GM23248 (cell line): Measurements from ENCODE around the gene EPHA2. TPM values are rescaled to one million over a fixed set of nuclear protein-coding genes. Genes with fewer than 3 reads are reported as not detected.

Source experiments
- DNase-seq: peaks from one replicate; pipeline ENCODE4 v3.0.0-alpha.2; 2015
- H2AFZ ChIP-seq: fragments of 200-600 bp; sonication (generic); 2 replicates; pipeline ENCODE4 v1.6.1; 2016; ENCODE audit warnings: antibody characterized with exemption
- H3F3A ChIP-seq: fragments of 200-600 bp; sonication (generic); 2 replicates; pipeline ENCODE4 v1.6.1; 2016; ENCODE audit warnings: mild to moderate bottlenecking, antibody characterized with exemption, mixed run types; ENCODE audit not compliant: insufficient read depth
- H3K27ac ChIP-seq: fragments of 200-600 bp; sonication (generic); 2 replicates; pipeline ENCODE4 v1.5.1; 2016; ENCODE audit warnings: mild to moderate bottlenecking
- H3K27me3 ChIP-seq: fragments of 200-600 bp; sonication (generic); replicated peaks from 2 replicates; pipeline ENCODE4 v1.6.1; 2016; ENCODE audit warnings: mild to moderate bottlenecking; ENCODE audit not compliant: insufficient read depth
- H3K36me3 ChIP-seq: fragments of 200-600 bp; sonication (generic); 2 replicates; pipeline ENCODE4 v1.6.1; 2016; ENCODE audit warnings: low read depth, mild to moderate bottlenecking
- H3K4me1 ChIP-seq: fragments of 200-600 bp; sonication (generic); 2 replicates; pipeline ENCODE4 v1.6.1; 2016; ENCODE audit warnings: mild to moderate bottlenecking; ENCODE audit not compliant: insufficient read depth
- H3K4me2 ChIP-seq: fragments of 200-600 bp; sonication (generic); one replicate; pipeline ENCODE4 v1.6.1; 2016; ENCODE audit warnings: mild to moderate bottlenecking; ENCODE audit not compliant: unreplicated experiment
- H3K4me3 ChIP-seq: fragments of 200-600 bp; sonication (generic); 2 replicates; pipeline ENCODE4 v1.5.1; 2016; ENCODE audit warnings: mild to moderate bottlenecking
- H3K79me2 ChIP-seq: fragments of 200-600 bp; sonication (generic); 2 replicates; pipeline ENCODE4 v1.6.1; 2016; ENCODE audit warnings: mild to moderate bottlenecking; ENCODE audit not compliant: insufficient read depth
- H3K9ac ChIP-seq: fragments of 200-600 bp; sonication (generic); 2 replicates; pipeline ENCODE4 v1.6.1; 2016; ENCODE audit warnings: mild to moderate bottlenecking
- H3K9me2 ChIP-seq: fragments of 200-600 bp; sonication (generic); 2 replicates; pipeline ENCODE4 v1.6.1; 2016; ENCODE audit warnings: mixed run types, mild to moderate bottlenecking, moderate library complexity; ENCODE audit not compliant: insufficient read depth
- H3K9me3 ChIP-seq: fragments of 200-600 bp; sonication (generic); one replicate; pipeline ENCODE4 v1.6.1; 2017; ENCODE audit warnings: low read depth
- H4K20me1 ChIP-seq: fragments of 200-600 bp; sonication (generic); 2 replicates; pipeline ENCODE4 v1.6.0; 2016; ENCODE audit not compliant: insufficient read depth
- EZH2 ChIP-seq: fragments of 200-600 bp; sonication (generic); IDR thresholded peaks from 2 replicates; pipeline ENCODE4 v1.6.1; 2018; ENCODE audit warnings: antibody characterized with exemption, mild to moderate bottlenecking; ENCODE audit not compliant: insufficient read depth, poor library complexity, severe bottlenecking
- EZH2phosphoT487 ChIP-seq: fragments of 200-600 bp; sonication (generic); IDR thresholded peaks from 2 replicates; pipeline ENCODE4 v1.6.1; 2018; ENCODE audit warnings: antibody characterized with exemption, moderate library complexity, mild to moderate bottlenecking, low read depth; ENCODE audit not compliant: insufficient read depth
- WGBS, 2 experiments: methylation state at CpG; one replicate each; pipeline ENCODE4 v1.1.6; 2015 to 2017; ENCODE audit warnings: low lambda C conversion rate in 2 of 2, low coverage in 1 of 2; ENCODE audit errors: missing lambda C conversion rate in 2 of 2; 5-methylcytosine and 5-hydroxymethylcytosine counted together
- in situ Hi-C: fragments of 300-500 bp; cut with MboI; formaldehyde crosslinking; loops from 2 replicates; pipeline ENCODE4 v1.15.0; 2020
- polyA plus RNA-seq: library from polyadenylated mRNA; unstranded; fragments of >200 nt; fragmentation: Nextera tagmentation; extraction: Ambion mirVana; gene quantifications from 2 replicates; pipeline ENCODE4 v1.2.1, GENCODE V29; 2016
- total RNA-seq: library from RNA; depleted of rRNA; stranded (reverse); fragments of >200 nt; shearing (Covaris generic); gene quantifications from 2 replicates; pipeline ENCODE4 v1.2.3, GENCODE V29; 2014

The EPHA2 gene
- total and polyA plus RNA-seq, 2 experiments from 2014 or later: 8.8 to 21.7 TPM

- in situ Hi-C loops: no loop called here
- no peak overlapping the region for H3K9ac ChIP-seq
- peak; percentile 43 for DNase-seq
- H3K9me2 ChIP-seq: no peaks in the 10 kb centered on the region
- H3K9me3 ChIP-seq: no peaks in the 10 kb centered on the region
- H3K79me2 ChIP-seq: peaks cover 45% of the 10 kb centered on the region
- H3F3A ChIP-seq: 0 out of 2 replicates have a peak, but pooled peaks cover 5% of the 10 kb centered on the region
- no peaks in the 10 kb centered on the region for H4K20me1 ChIP-seq
- peak overlapping the region; percentile 46 for H3K4me2 ChIP-seq
- TF ChIP-seq EZH2: no peak
- TF ChIP-seq EZH2phosphoT487: no peak
- peaks cover 6% of the 10 kb centered on the region; the same call in 1 of the 2 replicates for H3K36me3 ChIP-seq
- H2AFZ ChIP-seq: no peak overlapping the region
- H3K27me3 ChIP-seq: no peaks in the 10 kb centered on the region
- 74 to 79% methylated on average over 9 of the region's 9 CpGs for WGBS, 2 experiments
- H3K4me1 ChIP-seq: peaks cover 20% of the 10 kb centered on the region
- no peak overlapping the region for H3K27ac ChIP-seq
- no peak overlapping the region for H3K4me3 ChIP-seq
Observed at GRCh38 chr1:16138772-16139221, 17.1 kb downstream of the EPHA2 start.

DNA sequence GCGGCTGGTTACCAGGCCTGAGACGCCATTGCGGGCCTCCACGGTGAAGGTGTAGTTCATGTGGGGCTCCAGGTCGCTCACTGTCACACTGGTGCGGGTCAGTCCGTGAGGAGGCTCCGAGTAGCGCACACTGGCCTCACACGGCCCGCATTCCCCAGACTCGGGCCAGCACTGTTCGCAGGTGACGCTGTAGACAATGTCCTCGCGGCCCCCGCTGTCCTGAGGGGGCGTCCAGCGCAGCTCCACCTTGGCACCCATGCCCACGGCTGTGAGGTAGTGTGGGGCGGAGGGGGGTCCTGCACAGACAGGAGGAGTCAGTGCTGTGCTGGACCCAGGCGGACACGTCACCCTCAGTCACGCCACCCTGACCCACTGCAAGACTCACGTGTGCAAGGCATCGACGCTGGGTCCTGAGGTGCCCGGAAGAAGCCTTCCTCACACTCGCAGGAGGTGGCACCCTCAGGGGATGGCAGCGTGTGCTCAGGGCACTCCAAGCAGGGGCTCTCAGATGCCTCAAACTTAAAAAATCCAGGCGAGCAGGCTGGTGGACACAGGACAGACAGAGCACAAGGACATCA, 17.9 kb downstream of the EPHA2 start:
- Histone ChIP-seq H3K79me2 (peaks cover 39% of the 10 kb centered on the region), H3K9me2 (no peaks in the 10 kb centered on the region), H3K4me1 (peaks cover 20% of the 10 kb centered on the region), H2AFZ (no peak overlapping the region), H3K36me3 (peaks cover 12% of the 10 kb centered on the region), H3K27ac (no peak overlapping the region), H3K9me3 (no peaks in the 10 kb centered on the region), H3K9ac (no peak overlapping the region), H3K27me3 (no peaks in the 10 kb centered on the region), H3K4me3 (no peak overlapping the region), H3F3A (0 out of 2 replicates have a peak, but pooled peaks cover 5% of the 10 kb centered on the region), H3K4me2 (no peak overlapping the region), H4K20me1 (no peaks in the 10 kb centered on the region)
- in situ Hi-C loops: no loop called here
- DNase-seq: no peak
- WGBS, 2 experiments: 96 to 97% methylated on average over 29 to 31 of the region's 31 CpGs
- TF ChIP-seq EZH2phosphoT487 (no peak), EZH2 (no peak)

DNA sequence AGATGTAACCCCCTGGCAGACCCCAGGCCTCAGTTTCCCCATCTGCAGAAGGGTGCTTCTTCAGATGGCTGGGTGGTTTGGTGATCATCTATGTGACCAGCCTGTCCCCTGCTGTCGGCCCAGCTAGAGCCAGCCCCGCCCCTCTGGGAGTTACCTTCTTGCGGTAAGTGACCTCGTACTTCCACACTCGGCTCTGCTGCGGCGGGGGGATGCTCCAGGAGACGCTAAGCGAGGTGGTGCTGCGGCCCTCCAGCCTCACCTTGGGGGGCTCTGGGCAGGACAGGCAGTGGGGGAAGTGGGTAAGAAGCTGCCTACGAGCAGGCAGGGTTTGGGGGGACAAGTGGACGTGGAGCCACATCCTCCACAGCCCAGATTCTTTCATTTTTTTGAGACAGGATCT, 20.4 kb downstream of the EPHA2 start:
- no peaks in the 10 kb centered on the region for H3K9me3 ChIP-seq

GRCh38 chr1:16134906-16135305, 21.0 kb downstream of the EPHA2 start:
- Histone ChIP-seq H3K9me3 (no peaks in the 10 kb centered on the region), H3K9ac (no peak overlapping the region), H3K4me1 (peaks cover 15% of the 10 kb centered on the region), H3F3A (0 out of 2 replicates have a peak, but pooled peaks cover 5% of the 10 kb centered on the region), H3K27me3 (no peaks in the 10 kb centered on the region), H4K20me1 (no peaks in the 10 kb centered on the region), H3K4me3 (no peak overlapping the region), H3K36me3 (peaks cover 29% of the 10 kb centered on the region), H3K27ac (no peak overlapping the region), H3K9me2 (no peaks in the 10 kb centered on the region), H3K4me2 (no peak overlapping the region), H3K79me2 (peaks cover 15% of the 10 kb centered on the region), H2AFZ (no peak overlapping the region)
- in situ Hi-C loops: no loop called here
- TF ChIP-seq EZH2phosphoT487 (no peak), EZH2 (no peak)
- no peak for DNase-seq
- 96 to 99% methylated on average over 13 to 16 of the region's 16 CpGs for WGBS, 2 experiments

More for the DNA sequence above, 20.4 kb downstream of the EPHA2 start:
- no peak overlapping the region for H3K9ac ChIP-seq
- no peak overlapping the region for H3K27ac ChIP-seq
- H3K27me3 ChIP-seq: no peaks in the 10 kb centered on the region
- H3K36me3 ChIP-seq: peaks cover 26% of the 10 kb centered on the region
- 0 out of 2 replicates have a peak, but pooled peaks cover 5% of the 10 kb centered on the region for H3F3A ChIP-seq
- WGBS, 2 experiments: 97 to 98% methylated on average over 12 of the region's 12 CpGs
- DNase-seq: no peak
- TF ChIP-seq EZH2phosphoT487 (no peak), EZH2 (no peak)
- H3K79me2 ChIP-seq: peaks cover 21% of the 10 kb centered on the region
- in situ Hi-C loops: no loop called here
- H3K4me3 ChIP-seq: no peak overlapping the region
- no peak overlapping the region for H2AFZ ChIP-seq
- H4K20me1 ChIP-seq: no peaks in the 10 kb centered on the region
- H3K4me1 ChIP-seq: peaks cover 20% of the 10 kb centered on the region
- H3K9me2 ChIP-seq: no peaks in the 10 kb centered on the region
- no peak overlapping the region for H3K4me2 ChIP-seq
